H1 (cell line): ENCODE results near the gene LRRC4.

ENCODE experiments used
- CTCF ChIP-seq, 3 experiments: IDR thresholded peaks; 1 replicate in 2 of 3; 2 replicates in 1 of 3; pipeline versions ENCODE4 v1.5.1 to v1.6.1; 2011; ENCODE audit warnings: low read length in 3 of 3, mild to moderate bottlenecking in 3 of 3, inconsistent platforms in 2 of 3, low read depth in 1 of 3, moderate library complexity in 1 of 3; ENCODE audit not compliant: insufficient read depth in 1 of 3; ENCODE audit errors: control extremely low read depth in 1 of 3
- HDAC2 ChIP-seq, 2 experiments: fragments of 300-600 bp in 1 of 2; sonication (generic) in 1 of 2; IDR thresholded peaks; 2 replicates each; pipeline ENCODE4 v1.6.1; 2011 to 2012; ENCODE audit warnings: low read depth in 2 of 2, low read length in 2 of 2, mild to moderate bottlenecking in 2 of 2, moderate library complexity in 2 of 2, borderline replicate concordance in 1 of 2, inconsistent platforms in 1 of 2
- MAFK ChIP-seq: IDR thresholded peaks from 2 replicates; pipeline ENCODE4 v1.6.1; 2012; ENCODE audit warnings: low read depth, mild to moderate bottlenecking, improper control_type of control experiment, low read length
- POLR2A ChIP-seq, 2 experiments: IDR thresholded peaks; 1 replicate in 1 of 2; 2 replicates in 1 of 2; pipeline ENCODE4 v1.6.1; 2011; ENCODE audit warnings: low read depth in 2 of 2, low read length in 2 of 2, mild to moderate bottlenecking in 2 of 2; ENCODE audit errors: control extremely low read depth in 1 of 2
- POLR2AphosphoS5 ChIP-seq: IDR thresholded peaks from 2 replicates; pipeline ENCODE4 v1.6.1; 2011; ENCODE audit warnings: low read depth, low read length
- RNF2 ChIP-seq: fragments of 200-900, 300-1000 bp; sonication (generic); IDR thresholded peaks from 2 replicates; pipeline ENCODE4 v1.7.1; 2016; ENCODE audit warnings: borderline replicate concordance, low read depth, mild to moderate bottlenecking, antibody characterized with exemption, low read length; ENCODE audit not compliant: poor library complexity, severe bottlenecking; ENCODE audit errors: missing control alignments
- YY1 ChIP-seq: IDR thresholded peaks from 2 replicates; pipeline ENCODE4 v1.6.1; 2011; ENCODE audit warnings: low read depth, mild to moderate bottlenecking, low read length
- TF ChIP-seq, protein P1 (sequence below): IDR thresholded peaks from 2 replicates; pipeline ENCODE4 v1.6.1; 2011; ENCODE audit warnings: low read depth, mild to moderate bottlenecking, low read length; ENCODE audit not compliant: insufficient read depth
- TF ChIP-seq, protein P2 (sequence below): IDR thresholded peaks from 2 replicates; pipeline ENCODE4 v1.6.1; 2012; ENCODE audit warnings: inconsistent platforms

- TF ChIP-seq CTCF (IDR thresholded peaks at IDR 0.05; ENCODE audit: control extremely low read depth in 1 of 3, insufficient read depth in 1 of 3, low read depth in 1 of 3, low read length in 3 of 3) (no peak), POLR2A (IDR thresholded peaks at IDR 0.05; ENCODE audit: control extremely low read depth in 1 of 2, low read depth in 2 of 2, low read length in 2 of 2) (no peak), HDAC2 (IDR thresholded peaks at IDR 0.05; ENCODE audit: borderline replicate concordance in 1 of 2, low read depth in 2 of 2, low read length in 2 of 2) (no peak), MAFK (no peak), RNF2 (no peak), POLR2AphosphoS5 (no peak), YY1 (no peak)
- TF ChIP-seq, protein P1, sequence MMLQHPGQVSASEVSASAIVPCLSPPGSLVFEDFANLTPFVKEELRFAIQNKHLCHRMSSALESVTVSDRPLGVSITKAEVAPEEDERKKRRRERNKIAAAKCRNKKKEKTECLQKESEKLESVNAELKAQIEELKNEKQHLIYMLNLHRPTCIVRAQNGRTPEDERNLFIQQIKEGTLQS, result no peak
- TF ChIP-seq, protein P2, sequence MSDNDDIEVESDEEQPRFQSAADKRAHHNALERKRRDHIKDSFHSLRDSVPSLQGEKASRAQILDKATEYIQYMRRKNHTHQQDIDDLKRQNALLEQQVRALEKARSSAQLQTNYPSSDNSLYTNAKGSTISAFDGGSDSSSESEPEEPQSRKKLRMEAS, result no peak
Observed at GRCh38 chr7:128024151-128024550, 7.1 kb downstream of the LRRC4 start.
